Measurements from ENCODE around the gene CCBE1. TPM values are rescaled to one million over a fixed set of nuclear protein-coding genes. Genes with fewer than 3 reads are reported as not detected.

Gene CCBE1
- total RNA-seq, 1 donor from 2014 or later, result not detected

GRCh38 chr18:59664329-59664728 lies 32.9 kb downstream of the CCBE1 start:
- Mint-ChIP-seq H3K27me3 (peaks cover 2% of the 10 kb centered on the region), H3K9me3 (no peaks in the 10 kb centered on the region), H3K27ac (no peak overlapping the region), H3K4me1 (no peaks in the 10 kb centered on the region), H3K36me3 (ENCODE audit: low read depth) (no peaks in the 10 kb centered on the region), H3K4me3 (no peak overlapping the region)
- intact Hi-C loops (cut with micrococcal nuclease), result no loop called here
- DNase-seq, result no peak

DNA sequence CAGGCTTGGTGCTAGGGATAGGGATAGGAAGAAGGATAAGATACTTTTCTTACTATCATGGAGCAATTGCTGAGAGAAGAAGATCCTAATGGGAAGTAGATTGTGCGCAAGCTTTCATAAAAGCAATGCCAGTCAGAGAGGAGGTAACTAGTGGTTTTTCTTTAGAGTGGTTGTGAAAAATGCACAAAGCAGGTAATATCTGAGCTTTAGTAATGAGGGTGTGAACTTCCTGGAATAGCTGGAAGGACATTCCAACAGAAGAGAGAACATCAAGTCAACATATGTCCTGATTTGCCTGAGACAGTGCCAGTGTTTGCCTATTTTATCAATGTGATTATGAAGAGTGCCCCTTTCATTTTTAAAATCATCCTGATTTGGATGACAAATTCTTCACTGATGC lies 34.1 kb downstream of the CCBE1 start:
- Mint-ChIP-seq H3K27ac (no peak overlapping the region), H3K27me3 (peaks cover 2% of the 10 kb centered on the region), H3K9me3 (no peaks in the 10 kb centered on the region), H3K4me1 (no peaks in the 10 kb centered on the region), H3K4me3 (no peak overlapping the region), H3K36me3 (ENCODE audit: low read depth) (no peaks in the 10 kb centered on the region)
- intact Hi-C loops (cut with micrococcal nuclease), result no loop called here
- DNase-seq, result no peak

- H3K36me3 Mint-ChIP-seq (ENCODE audit: low read depth), result no peaks in the 10 kb centered on the region
- H3K9me3 Mint-ChIP-seq, result no peaks in the 10 kb centered on the region
- intact Hi-C loops (cut with micrococcal nuclease), result no loop called here
- H3K4me1 Mint-ChIP-seq, result no peaks in the 10 kb centered on the region
- H3K27me3 Mint-ChIP-seq, result peaks cover 2% of the 10 kb centered on the region
- H3K27ac Mint-ChIP-seq, result no peak overlapping the region
- no peak for DNase-seq
- H3K4me3 Mint-ChIP-seq, result no peak overlapping the region
Observed at GRCh38 chr18:59661891-59662701, 35.1 kb downstream of the CCBE1 start.

DNA sequence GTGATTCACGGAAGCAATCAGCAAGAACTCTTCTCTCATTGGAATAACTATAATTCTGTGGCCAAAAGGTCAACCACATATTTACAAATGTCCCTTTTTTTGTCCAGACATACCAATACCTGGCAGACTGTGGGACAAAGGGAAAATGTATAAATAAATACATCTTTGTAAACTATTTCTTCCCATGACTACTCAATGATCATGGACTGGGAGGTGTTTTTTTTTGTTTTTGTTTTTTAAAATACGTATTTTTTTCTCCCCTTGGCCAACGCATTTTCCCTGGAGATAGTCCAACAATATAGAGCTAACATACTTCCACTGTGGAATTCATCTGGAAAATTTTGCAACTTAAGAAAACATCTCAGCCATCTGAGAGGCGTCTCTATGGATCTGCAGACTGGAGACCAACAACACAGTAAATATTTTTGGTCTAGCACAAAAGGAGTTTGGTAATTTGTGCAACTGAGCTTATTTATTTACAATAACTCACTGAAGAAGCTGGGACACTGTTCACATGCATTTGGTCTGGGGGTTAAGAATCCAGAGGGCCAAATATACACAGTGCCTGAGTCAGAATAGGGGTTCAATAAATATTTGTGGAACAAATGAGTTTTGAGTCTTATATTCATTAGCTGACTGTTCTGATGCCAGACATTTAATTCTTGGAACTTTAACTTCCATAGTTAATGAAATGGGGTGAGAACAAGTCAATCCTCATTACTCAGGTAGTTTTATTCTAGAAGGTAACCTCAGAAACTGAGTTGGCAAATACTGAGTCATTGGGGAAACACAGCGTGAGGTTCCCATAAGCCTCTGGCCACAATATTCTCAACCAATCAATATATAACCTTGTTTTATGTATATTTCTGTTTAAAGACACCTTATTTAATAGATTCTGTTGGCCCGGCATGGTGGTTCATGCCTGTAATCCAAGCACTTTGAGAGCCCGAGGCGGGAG lies 36.2 kb downstream of the CCBE1 start:
- no peaks in the 10 kb centered on the region for H3K9me3 Mint-ChIP-seq
- intact Hi-C loops (cut with micrococcal nuclease), result no loop called here
- no peak overlapping the region for H3K27ac Mint-ChIP-seq
- H3K36me3 Mint-ChIP-seq (ENCODE audit: low read depth), result no peaks in the 10 kb centered on the region
- H3K27me3 Mint-ChIP-seq, result peaks cover 2% of the 10 kb centered on the region
- DNase-seq, result no peak
- H3K4me3 Mint-ChIP-seq, result no peak overlapping the region
- no peaks in the 10 kb centered on the region for H3K4me1 Mint-ChIP-seq

GRCh38 chr18:59660366-59660765 lies 36.9 kb downstream of the CCBE1 start:
- no peak for DNase-seq
- Mint-ChIP-seq H3K36me3 (ENCODE audit: low read depth) (no peaks in the 10 kb centered on the region), H3K4me3 (no peak overlapping the region), H3K27me3 (peaks cover 2% of the 10 kb centered on the region), H3K9me3 (no peaks in the 10 kb centered on the region), H3K27ac (no peak overlapping the region), H3K4me1 (no peaks in the 10 kb centered on the region)
- intact Hi-C loops (cut with micrococcal nuclease), result no loop called here

GRCh38 chr18:59659508-59660170 lies 37.6 kb downstream of the CCBE1 start:
- Mint-ChIP-seq H3K27ac (no peak overlapping the region), H3K9me3 (no peaks in the 10 kb centered on the region), H3K4me1 (no peaks in the 10 kb centered on the region), H3K36me3 (ENCODE audit: low read depth) (no peaks in the 10 kb centered on the region), H3K4me3 (no peak overlapping the region), H3K27me3 (peaks cover 2% of the 10 kb centered on the region)
- intact Hi-C loops (cut with micrococcal nuclease), result no loop called here
- DNase-seq, result no peak

DNA sequence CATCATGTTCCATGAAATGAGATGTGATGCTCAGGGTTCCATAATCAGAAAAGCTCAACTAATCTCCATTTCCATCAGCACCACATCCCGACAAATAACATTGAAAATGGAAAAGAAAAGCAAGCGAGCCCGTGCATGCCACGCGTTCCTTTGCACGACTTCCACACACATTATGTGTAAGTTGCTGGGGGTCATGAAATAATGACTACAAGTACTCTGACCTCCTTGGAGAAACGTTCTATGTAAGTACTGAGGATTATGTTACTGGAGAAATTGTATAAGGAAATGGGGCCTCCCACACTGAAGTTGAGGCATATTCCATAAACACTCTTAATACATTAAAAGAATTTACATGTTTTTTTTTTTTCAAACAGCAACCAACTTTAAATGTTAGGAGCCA lies 38.3 kb downstream of the CCBE1 start:
- Mint-ChIP-seq H3K9me3 (no peaks in the 10 kb centered on the region), H3K4me3 (no peak overlapping the region), H3K27ac (no peak overlapping the region), H3K36me3 (ENCODE audit: low read depth) (no peaks in the 10 kb centered on the region), H3K4me1 (no peaks in the 10 kb centered on the region), H3K27me3 (no peaks in the 10 kb centered on the region)
- DNase-seq, result no peak
- intact Hi-C loops (cut with micrococcal nuclease), result no loop called here

DNA sequence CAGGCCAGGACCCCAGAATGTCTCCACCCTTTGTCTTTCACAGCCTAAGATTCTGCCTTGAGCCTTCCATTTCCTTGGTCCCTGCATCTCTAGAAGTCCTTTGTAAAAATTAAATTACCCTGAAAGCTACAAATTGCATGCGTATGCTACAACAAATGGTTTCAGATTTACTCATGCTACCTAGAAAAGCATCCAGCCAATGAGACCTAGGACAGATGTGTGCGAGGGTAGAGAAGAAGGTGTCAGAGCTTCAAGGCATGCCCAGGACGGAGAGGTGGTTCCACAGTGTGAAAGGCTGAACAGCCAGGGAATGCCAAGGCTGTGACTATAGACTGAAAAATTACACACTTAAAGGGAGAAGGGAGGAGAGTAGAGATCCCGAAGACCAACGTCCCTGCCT lies 40.2 kb downstream of the CCBE1 start:
- no peak for DNase-seq
- no peaks in the 10 kb centered on the region for H3K4me1 Mint-ChIP-seq
- no peaks in the 10 kb centered on the region for H3K9me3 Mint-ChIP-seq
- no peak overlapping the region for H3K27ac Mint-ChIP-seq
- H3K36me3 Mint-ChIP-seq (ENCODE audit: low read depth), result no peaks in the 10 kb centered on the region
- H3K27me3 Mint-ChIP-seq, result no peaks in the 10 kb centered on the region
- no peak overlapping the region for H3K4me3 Mint-ChIP-seq
- intact Hi-C loops (cut with micrococcal nuclease), result no loop called here

- Mint-ChIP-seq H3K27me3 (no peaks in the 10 kb centered on the region), H3K4me1 (no peaks in the 10 kb centered on the region), H3K4me3 (no peak overlapping the region), H3K36me3 (ENCODE audit: low read depth) (no peaks in the 10 kb centered on the region), H3K27ac (no peak overlapping the region), H3K9me3 (no peaks in the 10 kb centered on the region)
- intact Hi-C loops (cut with micrococcal nuclease), result no loop called here
- no peak for DNase-seq
Observed at GRCh38 chr18:59656373-59656887, 40.8 kb downstream of the CCBE1 start.

GRCh38 chr18:59655676-59656075 lies 41.5 kb downstream of the CCBE1 start:
- no peaks in the 10 kb centered on the region for H3K27me3 Mint-ChIP-seq
- H3K4me3 Mint-ChIP-seq, result no peak overlapping the region
- intact Hi-C loops (cut with micrococcal nuclease), result no loop called here
- no peak overlapping the region for H3K27ac Mint-ChIP-seq
- no peaks in the 10 kb centered on the region for H3K36me3 Mint-ChIP-seq (ENCODE audit: low read depth)
- no peaks in the 10 kb centered on the region for H3K4me1 Mint-ChIP-seq
- no peaks in the 10 kb centered on the region for H3K9me3 Mint-ChIP-seq
- DNase-seq, result no peak

DNA sequence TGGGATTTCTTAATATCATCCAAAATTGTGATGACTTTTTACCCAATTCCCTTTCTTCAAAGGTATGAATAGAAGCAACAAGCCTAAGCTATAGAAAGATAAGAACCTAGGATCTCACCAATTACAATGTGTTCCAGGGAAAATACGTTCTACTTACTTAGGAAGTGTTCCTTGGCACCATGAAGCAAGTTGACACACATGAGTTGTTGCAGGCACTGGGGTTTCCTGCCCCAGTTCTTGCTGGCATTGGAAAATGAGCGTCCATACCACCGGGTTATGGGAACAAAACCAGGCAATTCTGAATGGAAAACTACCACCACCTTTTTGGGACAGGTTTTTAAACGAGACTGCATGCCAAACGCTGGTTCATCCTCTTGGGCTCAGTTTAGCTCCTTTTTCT lies 46.2 kb downstream of the CCBE1 start:
- intact Hi-C loops (cut with micrococcal nuclease), result no loop called here
- Mint-ChIP-seq H3K36me3 (ENCODE audit: low read depth) (no peaks in the 10 kb centered on the region), H3K27ac (no peak overlapping the region), H3K9me3 (no peaks in the 10 kb centered on the region), H3K4me3 (no peak overlapping the region), H3K27me3 (no peaks in the 10 kb centered on the region), H3K4me1 (no peaks in the 10 kb centered on the region)
- DNase-seq, result no peak

- Mint-ChIP-seq H3K9me3 (no peaks in the 10 kb centered on the region), H3K27me3 (no peaks in the 10 kb centered on the region), H3K4me3 (no peak overlapping the region), H3K4me1 (no peaks in the 10 kb centered on the region), H3K36me3 (ENCODE audit: low read depth) (no peaks in the 10 kb centered on the region), H3K27ac (no peak overlapping the region)
- intact Hi-C loops (cut with micrococcal nuclease), result no loop called here
- DNase-seq, result no peak
Observed at GRCh38 chr18:59650266-59650820, 46.9 kb downstream of the CCBE1 start.

DNA sequence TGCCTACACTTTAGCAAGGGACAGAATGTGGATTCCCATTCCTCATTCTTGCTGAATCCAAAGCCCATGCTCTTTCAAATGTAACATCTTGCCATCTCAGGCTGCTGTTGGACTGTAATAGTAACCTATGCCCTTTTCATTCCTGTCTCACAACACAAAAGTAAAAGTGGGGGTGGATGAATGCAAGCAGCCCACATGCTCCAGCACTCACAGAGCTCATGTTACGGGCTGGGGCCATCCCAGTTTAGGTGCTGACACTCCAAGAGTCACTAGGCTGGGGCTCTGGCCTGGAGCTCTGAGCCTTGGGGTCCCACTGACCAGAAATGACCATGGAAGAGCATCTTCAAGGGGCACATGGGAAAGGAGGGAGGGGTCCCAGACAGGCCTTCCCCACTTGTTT lies 47.6 kb downstream of the CCBE1 start:
- H3K4me1 Mint-ChIP-seq, result no peaks in the 10 kb centered on the region
- H3K27ac Mint-ChIP-seq, result no peak overlapping the region
- H3K4me3 Mint-ChIP-seq, result no peak overlapping the region
- no peaks in the 10 kb centered on the region for H3K27me3 Mint-ChIP-seq
- H3K9me3 Mint-ChIP-seq, result no peaks in the 10 kb centered on the region
- H3K36me3 Mint-ChIP-seq (ENCODE audit: low read depth), result no peaks in the 10 kb centered on the region
- no peak for DNase-seq
- intact Hi-C loops (cut with micrococcal nuclease), result no loop called here

All from activated CD4-positive, alpha-beta T cell treated with anti-CD3 and anti-CD28 coated beads, Interleukin-2, amount 10 ng/mL, durations not matched to agents 24 days and 14 days (primary cell).